IMR-90 (cell line): ENCODE measurements around the gene CTNND2. TPM values are rescaled to one million over a fixed set of nuclear protein-coding genes. Genes with fewer than 3 reads are reported as not detected.

ENCODE experiments used
- ATAC-seq: fragments of 200-7000 bp; cut with Tn5 transposase; 2 replicates; pipeline ENCODE4 v1.9.1; 2020; ENCODE audit warnings: low read depth, mild to moderate bottlenecking, moderate library complexity
- BruUV-seq: library from RNA; stranded (reverse); fragments of 400-500 nt; replicated peaks from 2 replicates; lab custom pipeline; 2021; lab: Mats Ljungman, UMichigan
- CTCF ChIA-PET: fragments of 300-600 bp; formaldehyde crosslinking; extraction: SDS; loops from one replicate; lab custom pipeline; 2021; ENCODE audit warnings: antibody characterized with exemption; lab: Yijun Ruan, JAX
- POLR2A ChIA-PET: fragments of 300-600 bp; sonication (Branson Sonifier 250); formaldehyde crosslinking; loops from one replicate; lab custom pipeline; 2022; ENCODE audit warnings: antibody characterized with exemption; ENCODE audit not compliant: unreplicated experiment; lab: Charles Lee
- DNase-seq: peaks from one replicate; pipeline ENCODE4 v3.0.0; 2013
- H2AFZ ChIP-seq: replicated peaks from 2 replicates; pipeline ENCODE3; 2013; ENCODE audit warnings: low read length, mild to moderate bottlenecking; ENCODE audit not compliant: poor library complexity
- H2AK5ac ChIP-seq: 2 replicates; pipeline ENCODE4 v1.6.1; 2013; ENCODE audit warnings: low read depth, low read length, inconsistent platforms
- H2AK9ac ChIP-seq: replicated peaks from 2 replicates; pipeline ENCODE3; 2013; ENCODE audit warnings: mild to moderate bottlenecking, low read depth, low read length, moderate library complexity; ENCODE audit not compliant: poor library complexity
- H2BK120ac ChIP-seq: 2 replicates; pipeline ENCODE4 v1.6.1; 2013; ENCODE audit warnings: low read depth, low read length, inconsistent platforms
- H2BK15ac ChIP-seq: 3 replicates; pipeline ENCODE4 v1.6.1; 2013; ENCODE audit warnings: low read depth, low read length, inconsistent platforms
- H2BK20ac ChIP-seq: 2 replicates; pipeline ENCODE4 v1.6.1; 2013; ENCODE audit warnings: low read depth, mild to moderate bottlenecking, inconsistent platforms, low read length, moderate library complexity
- H2BK5ac ChIP-seq: 2 replicates; pipeline ENCODE4 v1.6.1; 2013; ENCODE audit warnings: mild to moderate bottlenecking, low read depth, low read length, inconsistent platforms; ENCODE audit not compliant: poor library complexity, severe bottlenecking
- H3K14ac ChIP-seq: replicated peaks from 2 replicates; pipeline ENCODE4 v1.6.1; 2013; ENCODE audit warnings: low read depth, low read length, inconsistent platforms
- H3K18ac ChIP-seq: 2 replicates; pipeline ENCODE4 v1.6.1; 2013; ENCODE audit warnings: low read depth, low read length, control low read depth
- H3K23ac ChIP-seq: 2 replicates; pipeline ENCODE4 v1.6.1; 2013; ENCODE audit warnings: low read depth, low read length, inconsistent platforms
- H3K27ac ChIP-seq: 2 replicates; pipeline ENCODE4 v1.5.1; 2013; ENCODE audit warnings: mild to moderate bottlenecking, control low read depth, low read length; ENCODE audit not compliant: insufficient read depth
- H3K27me3 ChIP-seq: 2 replicates; pipeline ENCODE4 v1.6.1; 2013; ENCODE audit warnings: low read length; ENCODE audit not compliant: control insufficient read depth, insufficient read depth
- H3K36me3 ChIP-seq: 2 replicates; pipeline ENCODE4 v1.6.1; 2013; ENCODE audit warnings: low read length, mixed read lengths; ENCODE audit not compliant: control insufficient read depth, insufficient read depth
- H3K4ac ChIP-seq: 2 replicates; pipeline ENCODE4 v1.6.1; 2013; ENCODE audit warnings: low read depth, low read length, inconsistent platforms
- H3K4me1 ChIP-seq: 2 replicates; pipeline ENCODE4 v1.6.1; 2013; ENCODE audit warnings: low read length, mixed read lengths; ENCODE audit not compliant: control insufficient read depth, insufficient read depth
- H3K4me2 ChIP-seq: 2 replicates; pipeline ENCODE4 v1.6.1; 2013; ENCODE audit warnings: low read depth, mild to moderate bottlenecking, control low read depth, low read length, moderate library complexity
- H3K4me3 ChIP-seq: 2 replicates; pipeline ENCODE4 v1.5.1; 2013; ENCODE audit warnings: low read depth, mild to moderate bottlenecking, control low read depth, low read length, moderate library complexity; ENCODE audit not compliant: insufficient read depth
- H3K56ac ChIP-seq: 2 replicates; pipeline ENCODE4 v1.6.1; 2013; ENCODE audit warnings: low read length, inconsistent platforms; ENCODE audit not compliant: insufficient read depth; ENCODE audit errors: extremely low read depth
- H3K79me1 ChIP-seq, 2 experiments: 2 replicates each; pipeline ENCODE4 v1.6.1; 2013; ENCODE audit warnings: low read length in 2 of 2, inconsistent platforms in 1 of 2, low read depth in 1 of 2
- H3K9ac ChIP-seq: 2 replicates; pipeline ENCODE4 v1.6.1; 2013; ENCODE audit warnings: low read depth, low read length, control low read depth
- H3K9me1 ChIP-seq: 2 replicates; pipeline ENCODE4 v1.6.1; 2013; ENCODE audit warnings: low read length, inconsistent platforms; ENCODE audit not compliant: insufficient read depth
- H3K9me3 ChIP-seq: 2 replicates; pipeline ENCODE4 v1.6.1; 2013; ENCODE audit warnings: low read length; ENCODE audit not compliant: control insufficient read depth, insufficient read depth
- H4K20me1 ChIP-seq: 2 replicates; pipeline ENCODE4 v1.6.1; 2013; ENCODE audit warnings: low read length, inconsistent platforms; ENCODE audit not compliant: insufficient read depth
- H4K5ac ChIP-seq: 2 replicates; pipeline ENCODE4 v1.6.1; 2013; ENCODE audit warnings: mild to moderate bottlenecking, low read depth, low read length, control low read depth
- H4K8ac ChIP-seq, 2 experiments: 2 replicates each; pipeline ENCODE4 v1.6.1; 2013; ENCODE audit warnings: low read depth in 2 of 2, low read length in 2 of 2, control low read depth in 1 of 2, inconsistent platforms in 1 of 2
- H4K91ac ChIP-seq: 2 replicates; pipeline ENCODE4 v1.6.1; 2013; ENCODE audit warnings: low read depth, low read length, inconsistent platforms; ENCODE audit not compliant: insufficient read depth
- BHLHE40 ChIP-seq: fragments of 150-350 bp; IDR thresholded peaks from 2 replicates; pipeline ENCODE4 v1.6.1; 2016; ENCODE audit warnings: mild to moderate bottlenecking, low read depth, low read length
- CEBPB ChIP-seq: IDR thresholded peaks from 2 replicates; pipeline ENCODE4 v1.6.1; 2012; ENCODE audit warnings: low read depth, low read length, improper control_type of control experiment
- CHD1 ChIP-seq: IDR thresholded peaks from 2 replicates; pipeline ENCODE4 v1.6.1; 2012; ENCODE audit warnings: low read depth, low read length, improper control_type of control experiment
- FOS ChIP-seq: fragments of 150-350 bp; IDR thresholded peaks from 2 replicates; pipeline ENCODE4 v1.6.1; 2016; ENCODE audit warnings: low read depth, low read length
- MAFK ChIP-seq: IDR thresholded peaks from 2 replicates; pipeline ENCODE4 v1.6.1; 2012; ENCODE audit warnings: low read depth, low read length, improper control_type of control experiment
- MAZ ChIP-seq: IDR thresholded peaks from 2 replicates; pipeline ENCODE4 v1.6.1; 2012; ENCODE audit warnings: low read depth, mild to moderate bottlenecking, low read length, improper control_type of control experiment, moderate library complexity, borderline replicate concordance
- MXI1 ChIP-seq: IDR thresholded peaks from 2 replicates; pipeline ENCODE4 v1.6.1; 2012; ENCODE audit warnings: low read depth, mild to moderate bottlenecking, low read length, moderate library complexity, borderline replicate concordance
- NFE2L2 ChIP-seq: fragments of 150-350 bp; IDR thresholded peaks from 2 replicates; pipeline ENCODE4 v1.6.1; 2016; ENCODE audit warnings: low read depth, mild to moderate bottlenecking, low read length
- POLR2A ChIP-seq: IDR thresholded peaks from 2 replicates; pipeline ENCODE4 v1.6.1; 2012; ENCODE audit warnings: mild to moderate bottlenecking, low read depth, low read length
- RAD21 ChIP-seq: IDR thresholded peaks from 2 replicates; pipeline ENCODE4 v1.6.1; 2012; ENCODE audit warnings: low read length, improper control_type of control experiment
- RCOR1 ChIP-seq: IDR thresholded peaks from 2 replicates; pipeline ENCODE4 v1.6.1; 2012; ENCODE audit warnings: mild to moderate bottlenecking, low read length, improper control_type of control experiment; ENCODE audit not compliant: insufficient replicate concordance
- RFX5 ChIP-seq: IDR thresholded peaks from 2 replicates; pipeline ENCODE4 v1.8.0; 2012; ENCODE audit warnings: low read depth, mild to moderate bottlenecking, low read length, moderate library complexity
- SMC3 ChIP-seq: fragments of 150-350 bp; IDR thresholded peaks from 2 replicates; pipeline ENCODE4 v1.6.1; 2016; ENCODE audit warnings: low read depth, mild to moderate bottlenecking, antibody characterized with exemption, low read length, moderate library complexity
- USF2 ChIP-seq: fragments of 150-350 bp; IDR thresholded peaks from 2 replicates; pipeline ENCODE4 v1.6.1; 2017; ENCODE audit warnings: mild to moderate bottlenecking, antibody characterized with exemption, low read length, low read depth
- WGBS, 2 experiments: methylation state at CpG; one replicate each; pipeline versions ENCODE4 v1.1.5 to v1.1.7; 2013; ENCODE audit warnings: missing lambda C conversion rate in 2 of 2; ENCODE audit not compliant: insufficient read length in 1 of 2; ENCODE audit errors: extremely low coverage in 2 of 2; 5-methylcytosine and 5-hydroxymethylcytosine counted together
- dilution Hi-C: fragments of 300-500 bp; cut with HindIII; formaldehyde crosslinking; loops from one replicate; pipeline ENCODE4 v1.14.3; 2018; ENCODE audit warnings: low sequenced_read_pairs; ENCODE audit not compliant: unreplicated experiment
- in situ Hi-C: fragments of 300-500 bp; cut with MboI; formaldehyde crosslinking; loops from 3 replicates; pipeline ENCODE4 v1.14.3; 2019; ENCODE audit warnings: low sequenced_read_pairs, inconsistent platforms, mixed read lengths
- intact Hi-C: fragments of 100-400 bp; cut with micrococcal nuclease; formaldehyde crosslinking; loops from 2 replicates; pipeline ENCODE4 v1.10.0; 2022
- polyA plus RNA-seq, 3 experiments: library from polyadenylated mRNA; depleted of rRNA; stranded (reverse); fragments of >200 nt; gene quantifications; 2 replicates each; pipeline ENCODE4 v1.2.3, GENCODE V29; 2012; ENCODE audit warnings: low replicate concordance in 1 of 3
- total RNA-seq: library from RNA; depleted of rRNA; stranded (reverse); fragments of >200 nt; gene quantifications from 2 replicates; pipeline ENCODE4 v1.2.3, GENCODE V29; 2012
- TF ChIP-seq, protein P1 (sequence below): conservative IDR thresholded peaks from 2 replicates; pipeline ENCODE4 v1.5.1; 2012; ENCODE audit warnings: mild to moderate bottlenecking, low read depth, low read length, improper control_type of control experiment
- TF ChIP-seq, protein P2 (sequence below): fragments of 150-350 bp; IDR thresholded peaks from 2 replicates; pipeline ENCODE4 v1.6.1; 2016; ENCODE audit warnings: low read depth, mild to moderate bottlenecking, low read length, moderate library complexity, borderline replicate concordance

Gene CTNND2
- total and polyA plus RNA-seq, 2 of the 4 experiments (the other 2 are of a cell fraction): not detected

DNA sequence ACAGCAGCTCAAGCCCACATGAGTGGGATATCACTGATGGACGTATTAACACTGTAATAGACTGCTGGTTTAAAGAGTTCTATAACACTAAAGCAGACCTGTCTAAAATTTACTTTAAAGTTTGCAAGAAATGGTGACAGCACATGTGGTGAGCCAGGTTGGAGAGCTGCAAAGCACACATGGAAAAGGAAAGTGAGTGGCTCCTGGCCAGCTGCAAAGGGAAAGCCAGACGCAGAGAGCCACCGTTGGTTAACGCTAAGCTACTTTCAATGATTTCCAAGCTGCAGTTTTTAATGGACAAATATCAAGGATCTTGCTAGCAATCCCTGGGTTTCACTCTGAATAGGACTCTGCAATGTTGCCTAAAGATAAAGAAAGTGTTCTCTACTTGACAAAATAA, 89.9 kb downstream of the CTNND2 start:
- no peaks in the 10 kb centered on the region for H3K4me1 ChIP-seq
- in situ Hi-C loops (no loop called here), intact Hi-C loops (no loop called here), dilution Hi-C loops (no loop called here)
- CTCF ChIA-PET: no interaction called here
- no peak overlapping the region for H4K8ac ChIP-seq
- ATAC-seq: no peak
- no peak overlapping the region for H3K9ac ChIP-seq
- no peak overlapping the region for H3K18ac ChIP-seq
- peaks cover 8% of the 10 kb centered on the region for H3K9me3 ChIP-seq
- H3K4me3 ChIP-seq: no peak overlapping the region
- H2BK20ac ChIP-seq: no peak overlapping the region
- H3K4me2 ChIP-seq: no peak overlapping the region
- no peaks in the 10 kb centered on the region for H4K20me1 ChIP-seq
- no peak overlapping the region for H3K4ac ChIP-seq
- H4K5ac ChIP-seq: no peak overlapping the region
- no peak overlapping the region for H2BK5ac ChIP-seq
- WGBS, 2 experiments: no CpG with 5 or more reads among the region's 4 CpGs
- H2AK9ac ChIP-seq: no peak overlapping the region
- no peak overlapping the region for H3K56ac ChIP-seq
- no peaks in the 10 kb centered on the region for H3K36me3 ChIP-seq
- H3K27ac ChIP-seq: no peak overlapping the region
- H2BK120ac ChIP-seq: no peak overlapping the region
- no peaks in the 10 kb centered on the region for H3K9me1 ChIP-seq
- H3K27me3 ChIP-seq: no peaks in the 10 kb centered on the region
- H3K14ac ChIP-seq: no peak overlapping the region
- no peak for DNase-seq
- H3K23ac ChIP-seq: no peak overlapping the region
- TF ChIP-seq BHLHE40: no peak
- no peak for TF ChIP-seq RCOR1
- TF ChIP-seq, protein P1, sequence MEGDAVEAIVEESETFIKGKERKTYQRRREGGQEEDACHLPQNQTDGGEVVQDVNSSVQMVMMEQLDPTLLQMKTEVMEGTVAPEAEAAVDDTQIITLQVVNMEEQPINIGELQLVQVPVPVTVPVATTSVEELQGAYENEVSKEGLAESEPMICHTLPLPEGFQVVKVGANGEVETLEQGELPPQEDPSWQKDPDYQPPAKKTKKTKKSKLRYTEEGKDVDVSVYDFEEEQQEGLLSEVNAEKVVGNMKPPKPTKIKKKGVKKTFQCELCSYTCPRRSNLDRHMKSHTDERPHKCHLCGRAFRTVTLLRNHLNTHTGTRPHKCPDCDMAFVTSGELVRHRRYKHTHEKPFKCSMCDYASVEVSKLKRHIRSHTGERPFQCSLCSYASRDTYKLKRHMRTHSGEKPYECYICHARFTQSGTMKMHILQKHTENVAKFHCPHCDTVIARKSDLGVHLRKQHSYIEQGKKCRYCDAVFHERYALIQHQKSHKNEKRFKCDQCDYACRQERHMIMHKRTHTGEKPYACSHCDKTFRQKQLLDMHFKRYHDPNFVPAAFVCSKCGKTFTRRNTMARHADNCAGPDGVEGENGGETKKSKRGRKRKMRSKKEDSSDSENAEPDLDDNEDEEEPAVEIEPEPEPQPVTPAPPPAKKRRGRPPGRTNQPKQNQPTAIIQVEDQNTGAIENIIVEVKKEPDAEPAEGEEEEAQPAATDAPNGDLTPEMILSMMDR: no peak
- no peak for TF ChIP-seq MAFK
- no peak for TF ChIP-seq USF2
- TF ChIP-seq MAZ: no peak
- no peak for TF ChIP-seq MXI1
- TF ChIP-seq, protein P2, sequence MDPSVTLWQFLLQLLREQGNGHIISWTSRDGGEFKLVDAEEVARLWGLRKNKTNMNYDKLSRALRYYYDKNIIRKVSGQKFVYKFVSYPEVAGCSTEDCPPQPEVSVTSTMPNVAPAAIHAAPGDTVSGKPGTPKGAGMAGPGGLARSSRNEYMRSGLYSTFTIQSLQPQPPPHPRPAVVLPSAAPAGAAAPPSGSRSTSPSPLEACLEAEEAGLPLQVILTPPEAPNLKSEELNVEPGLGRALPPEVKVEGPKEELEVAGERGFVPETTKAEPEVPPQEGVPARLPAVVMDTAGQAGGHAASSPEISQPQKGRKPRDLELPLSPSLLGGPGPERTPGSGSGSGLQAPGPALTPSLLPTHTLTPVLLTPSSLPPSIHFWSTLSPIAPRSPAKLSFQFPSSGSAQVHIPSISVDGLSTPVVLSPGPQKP: no peak
- no peak for TF ChIP-seq NFE2L2
- no peak for TF ChIP-seq RAD21
- no peak for TF ChIP-seq SMC3
- no peak for TF ChIP-seq RFX5
- TF ChIP-seq FOS: no peak
- no peak for TF ChIP-seq POLR2A
- TF ChIP-seq CHD1: no peak
- no peak for TF ChIP-seq CEBPB
- POLR2A ChIA-PET: no interaction called here
- no peak overlapping the region for H2AK5ac ChIP-seq
- no peak overlapping the region for H4K91ac ChIP-seq
- no peaks in the 10 kb centered on the region for H3K79me1 ChIP-seq
- H2AFZ ChIP-seq: no peak overlapping the region
- no TSS peak for BruUV-seq
- H2BK15ac ChIP-seq: no peak overlapping the region
